WTC11 (cell line): ENCODE results near the gene IP6K3. TPM values are rescaled to one million over a fixed set of nuclear protein-coding genes. Genes with fewer than 3 reads are reported as not detected.

Experiments
- ATAC-seq: fragments of 200-7000 bp; cut with Tn5 transposase; 2 replicates; pipeline ENCODE4 v1.10.0; 2021; ENCODE audit warnings: mild to moderate bottlenecking, moderate library complexity
- CTCF ChIA-PET: fragments of 300-600 bp; sonication (Branson Sonifier 250); formaldehyde crosslinking; loops from one replicate; lab custom pipeline; 2021; ENCODE audit warnings: antibody characterized with exemption; lab: Charles Lee
- POLR2A ChIA-PET: fragments of 350-600 bp; sonication (Branson Sonifier 250); formaldehyde crosslinking; loops from one replicate; lab custom pipeline; 2021; ENCODE audit warnings: antibody characterized with exemption; lab: Charles Lee
- DNase-seq: peaks from one replicate; pipeline ENCODE4 v3.0.0; 2021; ENCODE audit warnings: low spot score
- H3K27ac Mint-ChIP-seq: 2 replicates; pipeline ENCODE4 v1.8.0; 2021; ENCODE audit warnings: mixed read lengths
- H3K27me3 Mint-ChIP-seq: 2 replicates; pipeline ENCODE4 v1.8.0; 2021; ENCODE audit warnings: low read depth, mild to moderate bottlenecking, moderate library complexity, mixed read lengths
- H3K36me3 Mint-ChIP-seq: 2 replicates; pipeline ENCODE4 v1.8.0; 2021; ENCODE audit warnings: mixed read lengths
- H3K4me1 Mint-ChIP-seq: 2 replicates; pipeline ENCODE4 v1.8.0; 2022; ENCODE audit warnings: mixed read lengths
- H3K4me3 Mint-ChIP-seq: 2 replicates; pipeline ENCODE4 v1.8.0; 2021; ENCODE audit warnings: mild to moderate bottlenecking, moderate library complexity, mixed read lengths
- H3K9me3 Mint-ChIP-seq: 2 replicates; pipeline ENCODE4 v1.8.0; 2021; ENCODE audit warnings: mixed read lengths
- ETV6 ChIP-seq: sonication (generic); formaldehyde crosslinking; IDR thresholded peaks from 2 replicates; pipeline ENCODE4 v1.8.1; 2022; ENCODE audit warnings: mild to moderate bottlenecking, missing genetic modification reagents
- JAZF1 ChIP-seq: fragments of 250-450 bp; sonication (Bioruptor Pico); IDR thresholded peaks from 2 replicates; pipeline ENCODE4 v1.9.0; 2021; ENCODE audit warnings: moderate library complexity, mild to moderate bottlenecking, inconsistent platforms
- NFATC4 ChIP-seq: fragments of 250-450 bp; sonication (Bioruptor Pico); IDR thresholded peaks from 2 replicates; pipeline ENCODE4 v1.9.0; 2021; ENCODE audit warnings: mild to moderate bottlenecking
- OVOL2 ChIP-seq: fragments of 250-450 bp; sonication (Bioruptor Pico); IDR thresholded peaks from 2 replicates; pipeline ENCODE4 v1.9.0; 2021; ENCODE audit warnings: mild to moderate bottlenecking, borderline replicate concordance
- RELA ChIP-seq: sonication (generic); formaldehyde crosslinking; IDR thresholded peaks from 2 replicates; pipeline ENCODE4 v1.8.1; 2022; ENCODE audit warnings: missing genetic modification reagents, mild to moderate bottlenecking, borderline replicate concordance
- ZNF396 ChIP-seq: fragments of 250-450 bp; sonication (Bioruptor Pico); IDR thresholded peaks from 2 replicates; pipeline ENCODE4 v1.8.0; 2021; ENCODE audit warnings: mild to moderate bottlenecking, moderate library complexity, borderline replicate concordance
- total RNA-seq: library from RNA; stranded (reverse); gene quantifications from 3 replicates; pipeline ENCODE4 v1.2.3, GENCODE V29; 2021
- TF ChIP-seq, protein P1 (sequence below): fragments of 250-450 bp; sonication (Bioruptor Pico); IDR thresholded peaks from 2 replicates; pipeline ENCODE4 v1.8.0; 2021; ENCODE audit warnings: mild to moderate bottlenecking
- TF ChIP-seq, protein P2 (sequence below): sonication (generic); formaldehyde crosslinking; IDR thresholded peaks from 2 replicates; pipeline ENCODE4 v1.8.0; 2023; ENCODE audit warnings: missing genetic modification reagents
- TF ChIP-seq, protein P3 (sequence below): sonication (generic); formaldehyde crosslinking; IDR thresholded peaks from 2 replicates; pipeline ENCODE4 v1.8.1; 2022; ENCODE audit warnings: low read depth, mild to moderate bottlenecking, moderate library complexity, missing genetic modification reagents, borderline replicate concordance
- TF ChIP-seq, protein P4 (sequence below): fragments of 250-450 bp; sonication (Bioruptor Pico); IDR thresholded peaks from 2 replicates; pipeline ENCODE4 v1.9.0; 2021; ENCODE audit warnings: mild to moderate bottlenecking, borderline replicate concordance
- TF ChIP-seq, protein P5 (sequence below): sonication (generic); formaldehyde crosslinking; IDR thresholded peaks from 2 replicates; pipeline ENCODE4 v1.8.0; 2022; ENCODE audit warnings: mild to moderate bottlenecking, missing genetic modification reagents
- TF ChIP-seq, protein P6 (sequence below): sonication (generic); formaldehyde crosslinking; IDR thresholded peaks from 2 replicates; pipeline ENCODE4 v1.8.0; 2023; ENCODE audit warnings: missing genetic modification reagents, mild to moderate bottlenecking, borderline replicate concordance

The IP6K3 gene
- total RNA-seq, 1 experiment from 2014 or later = 1.1 TPM

DNA sequence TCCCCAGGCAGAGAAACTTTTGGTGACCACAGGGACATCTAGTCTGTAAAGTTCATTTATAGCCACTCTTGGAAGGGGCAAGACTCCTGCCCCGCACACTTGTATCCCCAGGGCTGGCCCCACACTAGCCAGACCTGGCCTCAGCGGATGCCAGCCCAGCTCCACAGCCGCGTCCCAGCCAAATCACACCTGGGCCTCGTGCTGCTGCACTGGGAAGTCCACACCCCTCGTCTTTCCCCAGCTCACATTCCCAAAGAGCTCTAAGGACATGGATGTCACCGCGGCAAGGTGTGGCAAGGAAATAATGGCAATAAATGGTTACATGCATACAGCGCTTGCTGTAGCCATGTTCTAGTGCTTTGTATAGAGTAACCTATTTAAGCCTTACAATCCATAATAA, 8.6 kb downstream of the IP6K3 start (continued):
- TF ChIP-seq, protein P1, sequence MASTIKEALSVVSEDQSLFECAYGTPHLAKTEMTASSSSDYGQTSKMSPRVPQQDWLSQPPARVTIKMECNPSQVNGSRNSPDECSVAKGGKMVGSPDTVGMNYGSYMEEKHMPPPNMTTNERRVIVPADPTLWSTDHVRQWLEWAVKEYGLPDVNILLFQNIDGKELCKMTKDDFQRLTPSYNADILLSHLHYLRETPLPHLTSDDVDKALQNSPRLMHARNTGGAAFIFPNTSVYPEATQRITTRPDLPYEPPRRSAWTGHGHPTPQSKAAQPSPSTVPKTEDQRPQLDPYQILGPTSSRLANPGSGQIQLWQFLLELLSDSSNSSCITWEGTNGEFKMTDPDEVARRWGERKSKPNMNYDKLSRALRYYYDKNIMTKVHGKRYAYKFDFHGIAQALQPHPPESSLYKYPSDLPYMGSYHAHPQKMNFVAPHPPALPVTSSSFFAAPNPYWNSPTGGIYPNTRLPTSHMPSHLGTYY (CRISPR knock-in tag) = no peak
- TF ChIP-seq, protein P2, sequence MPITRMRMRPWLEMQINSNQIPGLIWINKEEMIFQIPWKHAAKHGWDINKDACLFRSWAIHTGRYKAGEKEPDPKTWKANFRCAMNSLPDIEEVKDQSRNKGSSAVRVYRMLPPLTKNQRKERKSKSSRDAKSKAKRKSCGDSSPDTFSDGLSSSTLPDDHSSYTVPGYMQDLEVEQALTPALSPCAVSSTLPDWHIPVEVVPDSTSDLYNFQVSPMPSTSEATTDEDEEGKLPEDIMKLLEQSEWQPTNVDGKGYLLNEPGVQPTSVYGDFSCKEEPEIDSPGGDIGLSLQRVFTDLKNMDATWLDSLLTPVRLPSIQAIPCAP (CRISPR knock-in tag) = no peak
- no peak for TF ChIP-seq OVOL2 (CRISPR knock-in tag)
- TF ChIP-seq JAZF1 (CRISPR knock-in tag) = no peak
- TF ChIP-seq, protein P3, sequence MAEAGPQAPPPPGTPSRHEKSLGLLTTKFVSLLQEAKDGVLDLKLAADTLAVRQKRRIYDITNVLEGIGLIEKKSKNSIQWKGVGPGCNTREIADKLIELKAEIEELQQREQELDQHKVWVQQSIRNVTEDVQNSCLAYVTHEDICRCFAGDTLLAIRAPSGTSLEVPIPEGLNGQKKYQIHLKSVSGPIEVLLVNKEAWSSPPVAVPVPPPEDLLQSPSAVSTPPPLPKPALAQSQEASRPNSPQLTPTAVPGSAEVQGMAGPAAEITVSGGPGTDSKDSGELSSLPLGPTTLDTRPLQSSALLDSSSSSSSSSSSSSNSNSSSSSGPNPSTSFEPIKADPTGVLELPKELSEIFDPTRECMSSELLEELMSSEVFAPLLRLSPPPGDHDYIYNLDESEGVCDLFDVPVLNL (CRISPR knock-in tag) = no peak
- TF ChIP-seq RELA (CRISPR knock-in tag) = no peak
- no peak for TF ChIP-seq NFATC4 (CRISPR knock-in tag)

DNA sequence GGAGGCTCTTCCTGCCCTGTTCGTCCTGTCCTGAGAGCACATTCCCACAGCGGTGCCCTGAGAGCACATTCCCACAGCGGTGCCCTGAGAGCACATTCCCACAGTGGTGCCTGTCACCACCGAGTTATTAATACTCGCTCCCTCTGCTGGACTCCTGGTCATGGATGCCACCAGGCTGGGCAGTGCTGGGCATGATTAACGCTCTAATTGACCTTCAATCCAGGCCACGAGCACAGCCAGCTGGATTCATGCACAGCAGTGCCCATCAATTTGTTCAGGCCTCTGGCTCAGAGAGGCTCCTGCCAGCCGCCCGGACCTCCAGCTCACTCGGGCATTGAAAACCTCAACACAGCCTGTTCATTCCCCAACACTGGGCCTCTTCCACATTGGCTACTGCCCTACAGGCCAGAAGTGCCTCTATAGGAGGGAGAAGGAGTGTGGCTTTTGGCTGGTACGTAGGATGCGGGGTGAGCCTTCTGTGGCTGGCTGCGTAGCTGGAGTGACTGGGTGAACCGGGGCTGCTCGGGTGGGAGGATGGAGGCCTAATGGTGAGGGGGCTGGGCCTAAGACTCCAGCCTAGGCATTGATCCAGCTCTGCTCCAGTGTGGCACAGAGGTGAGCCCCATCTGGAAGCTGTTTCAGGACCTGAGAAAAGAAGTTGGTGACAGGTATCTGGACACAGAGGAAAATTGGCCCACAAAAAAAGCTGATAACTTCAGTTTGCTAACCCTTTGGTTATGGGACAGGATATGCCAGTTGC, 9.3 kb downstream of the IP6K3 start:
- Mint-ChIP-seq H3K36me3 (no peaks in the 10 kb centered on the region), H3K4me3 (no peak overlapping the region), H3K4me1 (no peaks in the 10 kb centered on the region; the same call in none of the 2 replicates), H3K9me3 (no peaks in the 10 kb centered on the region), H3K27ac (no peak overlapping the region), H3K27me3 (no peaks in the 10 kb centered on the region)
- ATAC-seq (no peak), DNase-seq (no peak)
- CTCF ChIA-PET = interaction anchor here (1.0 to 3.3 kb wide), 3 partner anchors 26 to 71 kb away, joined by 3 to 13 read pairs (median 7); partner anchors contain the start of gene UQCC2
- no peak for TF ChIP-seq ETV6 (CRISPR knock-in tag)
- TF ChIP-seq ZNF396 = no peak
- TF ChIP-seq, protein P4, sequence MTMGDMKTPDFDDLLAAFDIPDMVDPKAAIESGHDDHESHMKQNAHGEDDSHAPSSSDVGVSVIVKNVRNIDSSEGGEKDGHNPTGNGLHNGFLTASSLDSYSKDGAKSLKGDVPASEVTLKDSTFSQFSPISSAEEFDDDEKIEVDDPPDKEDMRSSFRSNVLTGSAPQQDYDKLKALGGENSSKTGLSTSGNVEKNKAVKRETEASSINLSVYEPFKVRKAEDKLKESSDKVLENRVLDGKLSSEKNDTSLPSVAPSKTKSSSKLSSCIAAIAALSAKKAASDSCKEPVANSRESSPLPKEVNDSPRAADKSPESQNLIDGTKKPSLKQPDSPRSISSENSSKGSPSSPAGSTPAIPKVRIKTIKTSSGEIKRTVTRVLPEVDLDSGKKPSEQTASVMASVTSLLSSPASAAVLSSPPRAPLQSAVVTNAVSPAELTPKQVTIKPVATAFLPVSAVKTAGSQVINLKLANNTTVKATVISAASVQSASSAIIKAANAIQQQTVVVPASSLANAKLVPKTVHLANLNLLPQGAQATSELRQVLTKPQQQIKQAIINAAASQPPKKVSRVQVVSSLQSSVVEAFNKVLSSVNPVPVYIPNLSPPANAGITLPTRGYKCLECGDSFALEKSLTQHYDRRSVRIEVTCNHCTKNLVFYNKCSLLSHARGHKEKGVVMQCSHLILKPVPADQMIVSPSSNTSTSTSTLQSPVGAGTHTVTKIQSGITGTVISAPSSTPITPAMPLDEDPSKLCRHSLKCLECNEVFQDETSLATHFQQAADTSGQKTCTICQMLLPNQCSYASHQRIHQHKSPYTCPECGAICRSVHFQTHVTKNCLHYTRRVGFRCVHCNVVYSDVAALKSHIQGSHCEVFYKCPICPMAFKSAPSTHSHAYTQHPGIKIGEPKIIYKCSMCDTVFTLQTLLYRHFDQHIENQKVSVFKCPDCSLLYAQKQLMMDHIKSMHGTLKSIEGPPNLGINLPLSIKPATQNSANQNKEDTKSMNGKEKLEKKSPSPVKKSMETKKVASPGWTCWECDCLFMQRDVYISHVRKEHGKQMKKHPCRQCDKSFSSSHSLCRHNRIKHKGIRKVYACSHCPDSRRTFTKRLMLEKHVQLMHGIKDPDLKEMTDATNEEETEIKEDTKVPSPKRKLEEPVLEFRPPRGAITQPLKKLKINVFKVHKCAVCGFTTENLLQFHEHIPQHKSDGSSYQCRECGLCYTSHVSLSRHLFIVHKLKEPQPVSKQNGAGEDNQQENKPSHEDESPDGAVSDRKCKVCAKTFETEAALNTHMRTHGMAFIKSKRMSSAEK (CRISPR knock-in tag) = no peak
- TF ChIP-seq, protein P5, sequence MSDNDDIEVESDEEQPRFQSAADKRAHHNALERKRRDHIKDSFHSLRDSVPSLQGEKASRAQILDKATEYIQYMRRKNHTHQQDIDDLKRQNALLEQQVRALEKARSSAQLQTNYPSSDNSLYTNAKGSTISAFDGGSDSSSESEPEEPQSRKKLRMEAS (CRISPR knock-in tag) = no peak
- TF ChIP-seq, protein P6, sequence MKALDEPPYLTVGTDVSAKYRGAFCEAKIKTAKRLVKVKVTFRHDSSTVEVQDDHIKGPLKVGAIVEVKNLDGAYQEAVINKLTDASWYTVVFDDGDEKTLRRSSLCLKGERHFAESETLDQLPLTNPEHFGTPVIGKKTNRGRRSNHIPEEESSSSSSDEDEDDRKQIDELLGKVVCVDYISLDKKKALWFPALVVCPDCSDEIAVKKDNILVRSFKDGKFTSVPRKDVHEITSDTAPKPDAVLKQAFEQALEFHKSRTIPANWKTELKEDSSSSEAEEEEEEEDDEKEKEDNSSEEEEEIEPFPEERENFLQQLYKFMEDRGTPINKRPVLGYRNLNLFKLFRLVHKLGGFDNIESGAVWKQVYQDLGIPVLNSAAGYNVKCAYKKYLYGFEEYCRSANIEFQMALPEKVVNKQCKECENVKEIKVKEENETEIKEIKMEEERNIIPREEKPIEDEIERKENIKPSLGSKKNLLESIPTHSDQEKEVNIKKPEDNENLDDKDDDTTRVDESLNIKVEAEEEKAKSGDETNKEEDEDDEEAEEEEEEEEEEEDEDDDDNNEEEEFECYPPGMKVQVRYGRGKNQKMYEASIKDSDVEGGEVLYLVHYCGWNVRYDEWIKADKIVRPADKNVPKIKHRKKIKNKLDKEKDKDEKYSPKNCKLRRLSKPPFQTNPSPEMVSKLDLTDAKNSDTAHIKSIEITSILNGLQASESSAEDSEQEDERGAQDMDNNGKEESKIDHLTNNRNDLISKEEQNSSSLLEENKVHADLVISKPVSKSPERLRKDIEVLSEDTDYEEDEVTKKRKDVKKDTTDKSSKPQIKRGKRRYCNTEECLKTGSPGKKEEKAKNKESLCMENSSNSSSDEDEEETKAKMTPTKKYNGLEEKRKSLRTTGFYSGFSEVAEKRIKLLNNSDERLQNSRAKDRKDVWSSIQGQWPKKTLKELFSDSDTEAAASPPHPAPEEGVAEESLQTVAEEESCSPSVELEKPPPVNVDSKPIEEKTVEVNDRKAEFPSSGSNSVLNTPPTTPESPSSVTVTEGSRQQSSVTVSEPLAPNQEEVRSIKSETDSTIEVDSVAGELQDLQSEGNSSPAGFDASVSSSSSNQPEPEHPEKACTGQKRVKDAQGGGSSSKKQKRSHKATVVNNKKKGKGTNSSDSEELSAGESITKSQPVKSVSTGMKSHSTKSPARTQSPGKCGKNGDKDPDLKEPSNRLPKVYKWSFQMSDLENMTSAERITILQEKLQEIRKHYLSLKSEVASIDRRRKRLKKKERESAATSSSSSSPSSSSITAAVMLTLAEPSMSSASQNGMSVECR (CRISPR knock-in tag) = no peak
- POLR2A ChIA-PET = no interaction called here
